HEK293T (cell line): ENCODE measurements around the gene DCUN1D2.

Experiments used
- CTCF ChIA-PET: fragments of 350-600 bp; formaldehyde crosslinking; extraction: SDS; loops from one replicate; lab custom pipeline; 2021; ENCODE audit warnings: antibody characterized with exemption, inconsistent platforms; lab: Yijun Ruan, JAX
- POLR2A ChIA-PET: fragments of 350-600 bp; formaldehyde crosslinking; extraction: SDS; loops from one replicate; lab custom pipeline; 2020; ENCODE audit warnings: antibody characterized with exemption, inconsistent platforms; lab: Yijun Ruan, JAX
- DNase-seq: peaks from one replicate; pipeline ENCODE4 v3.0.0; 2012; ENCODE audit warnings: mixed read lengths; ENCODE audit errors: extremely low spot score
- ARNT ChIP-seq: fragments of 450-650 bp; IDR thresholded peaks from 2 replicates; pipeline ENCODE4 v1.6.1; 2017; ENCODE audit warnings: mild to moderate bottlenecking
- BHLHE40 ChIP-seq: fragments of 450-650 bp; IDR thresholded peaks from 2 replicates; pipeline ENCODE4 v1.6.1; 2016; ENCODE audit warnings: mild to moderate bottlenecking, moderate library complexity, borderline replicate concordance
- CTBP1 ChIP-seq: fragments of 450-650 bp; IDR thresholded peaks from 2 replicates; pipeline ENCODE4 v1.6.1; 2016; ENCODE audit warnings: borderline replicate concordance
- ELF4 ChIP-seq: fragments of 450-650 bp; IDR thresholded peaks from 2 replicates; pipeline ENCODE4 v1.6.1; 2017; ENCODE audit warnings: antibody characterized with exemption
- FOXA1 ChIP-seq: fragments of 450-650 bp; IDR thresholded peaks from 2 replicates; pipeline ENCODE4 v1.6.1; 2016; ENCODE audit warnings: mild to moderate bottlenecking
- FOXK2 ChIP-seq: fragments of 450-650 bp; IDR thresholded peaks from 2 replicates; pipeline ENCODE4 v1.6.1; 2016; ENCODE audit warnings: mild to moderate bottlenecking
- FOXM1 ChIP-seq: fragments of 450-650 bp; IDR thresholded peaks from 2 replicates; pipeline ENCODE4 v1.6.1; 2017; ENCODE audit warnings: mild to moderate bottlenecking, borderline replicate concordance
- HDGF ChIP-seq: fragments of 450-650 bp; IDR thresholded peaks from 2 replicates; pipeline ENCODE4 v1.6.1; 2017; ENCODE audit warnings: antibody characterized with exemption, borderline replicate concordance
- L3MBTL2 ChIP-seq: fragments of 450-650 bp; conservative IDR thresholded peaks from 2 replicates; pipeline ENCODE4 v1.6.1; 2016; ENCODE audit warnings: mild to moderate bottlenecking
- LEF1 ChIP-seq: fragments of 450-650 bp; IDR thresholded peaks from 2 replicates; pipeline ENCODE4 v1.6.1; 2017; ENCODE audit warnings: mild to moderate bottlenecking, borderline replicate concordance
- NFRKB ChIP-seq: fragments of 450-650 bp; IDR thresholded peaks from 2 replicates; pipeline ENCODE4 v1.6.1; 2016; ENCODE audit warnings: mild to moderate bottlenecking, moderate library complexity
- SP1 ChIP-seq: fragments of 450-650 bp; IDR thresholded peaks from 2 replicates; pipeline ENCODE4 v1.6.1; 2017
- SUZ12 ChIP-seq: fragments of 450-650 bp; IDR thresholded peaks from 2 replicates; pipeline ENCODE4 v1.6.1; 2016; ENCODE audit warnings: mild to moderate bottlenecking
- TARDBP ChIP-seq: fragments of 450-650 bp; IDR thresholded peaks from 2 replicates; pipeline ENCODE4 v1.6.1; 2016
- ZNF384 ChIP-seq: fragments of 450-650 bp; IDR thresholded peaks from 2 replicates; pipeline ENCODE4 v1.6.1; 2016
- TF ChIP-seq, protein P1 (sequence below): fragments of 450-650 bp; IDR thresholded peaks from 2 replicates; pipeline ENCODE4 v1.6.1; 2016

Gene DCUN1D2

GRCh38 chr13:113464476-113464875 is 26.0 kb downstream of the DCUN1D2 start:
- TF ChIP-seq NFRKB (no peak), BHLHE40 (no peak), SUZ12 (no peak), L3MBTL2 (no peak), ZNF384 (no peak), FOXM1 (no peak), CTBP1 (no peak), FOXK2 (no peak), ARNT (no peak), TARDBP (no peak), LEF1 (no peak), FOXA1 (no peak), ELF4 (no peak), HDGF (no peak), SP1 (no peak)
- TF ChIP-seq, protein P1, sequence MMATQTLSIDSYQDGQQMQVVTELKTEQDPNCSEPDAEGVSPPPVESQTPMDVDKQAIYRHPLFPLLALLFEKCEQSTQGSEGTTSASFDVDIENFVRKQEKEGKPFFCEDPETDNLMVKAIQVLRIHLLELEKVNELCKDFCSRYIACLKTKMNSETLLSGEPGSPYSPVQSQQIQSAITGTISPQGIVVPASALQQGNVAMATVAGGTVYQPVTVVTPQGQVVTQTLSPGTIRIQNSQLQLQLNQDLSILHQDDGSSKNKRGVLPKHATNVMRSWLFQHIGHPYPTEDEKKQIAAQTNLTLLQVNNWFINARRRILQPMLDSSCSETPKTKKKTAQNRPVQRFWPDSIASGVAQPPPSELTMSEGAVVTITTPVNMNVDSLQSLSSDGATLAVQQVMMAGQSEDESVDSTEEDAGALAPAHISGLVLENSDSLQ = no peak
- no peak for DNase-seq
- ChIA-PET CTCF (interaction anchor here (2.3 kb wide), 1 partner anchor 98 kb away, joined by 9 read pairs; no protein-coding TSS in a partner anchor), POLR2A (no interaction called here)

DNA sequence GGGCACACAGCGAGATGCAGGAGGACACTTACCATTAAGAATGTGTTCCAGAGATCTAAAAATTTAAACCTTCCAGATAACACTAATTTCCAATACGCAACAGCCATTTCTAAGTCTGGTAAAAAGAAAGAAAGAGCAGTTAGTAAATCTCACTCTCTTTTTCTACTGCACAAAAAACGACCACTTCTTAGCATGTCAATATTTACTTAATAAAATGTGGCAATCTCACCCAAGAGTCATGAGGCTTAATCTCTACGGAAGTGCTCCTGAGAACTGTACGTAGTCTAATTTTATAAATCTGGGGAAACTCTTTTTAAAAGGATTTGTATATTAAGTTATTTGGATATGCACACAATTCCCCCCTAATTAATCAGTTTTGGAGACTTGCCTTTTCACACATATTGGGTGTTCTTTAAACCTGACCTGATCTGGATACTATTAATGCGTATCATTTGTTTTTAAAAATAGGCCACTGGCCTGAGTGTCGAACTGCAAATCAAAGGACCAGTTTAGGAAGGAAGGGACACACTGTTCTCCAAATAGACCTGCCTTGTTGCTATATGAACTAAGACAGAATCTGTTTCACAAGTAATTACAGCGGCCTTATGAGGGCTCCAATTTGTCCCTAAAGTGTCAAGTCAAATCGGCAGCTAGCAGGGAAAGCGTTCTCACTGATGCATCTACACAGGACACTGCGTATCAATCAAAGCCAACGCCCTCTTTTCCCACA is 29.3 kb downstream of the DCUN1D2 start:
- TF ChIP-seq ZNF384 = no peak
- TF ChIP-seq NFRKB = no peak
- TF ChIP-seq FOXK2 = no peak
- no peak for TF ChIP-seq BHLHE40
- no peak for TF ChIP-seq L3MBTL2
- TF ChIP-seq SP1 = no peak
- no peak for TF ChIP-seq LEF1
- no peak for TF ChIP-seq ARNT
- TF ChIP-seq CTBP1 = no peak
- no peak for TF ChIP-seq ELF4
- TF ChIP-seq TARDBP = no peak
- TF ChIP-seq, protein P1 = no peak
- TF ChIP-seq HDGF = no peak
- no peak for TF ChIP-seq SUZ12
- TF ChIP-seq FOXM1 = no peak
- no peak for TF ChIP-seq FOXA1
- CTCF ChIA-PET = no interaction called here
- POLR2A ChIA-PET = no interaction called here
- no peak for DNase-seq

DNA sequence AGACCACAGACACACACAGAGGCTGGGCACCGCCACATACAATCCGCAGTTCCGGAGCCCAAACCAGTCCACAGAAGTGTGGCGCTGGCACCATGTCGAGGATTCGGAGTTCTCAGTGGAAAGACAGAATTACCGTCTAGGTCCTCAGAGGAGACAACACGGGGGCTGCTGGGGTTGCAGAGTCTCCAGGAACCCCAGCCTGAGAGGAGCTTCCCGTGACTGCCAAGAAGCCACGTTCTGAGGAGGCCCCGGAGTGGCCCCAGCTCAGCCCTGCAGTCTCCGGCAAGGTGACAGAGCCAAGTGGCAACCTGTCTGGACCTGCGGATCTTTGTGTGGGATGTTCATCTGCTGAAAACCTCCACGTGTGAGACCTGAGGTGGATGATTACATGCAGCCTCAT is 29.9 kb downstream of the DCUN1D2 start:
- POLR2A ChIA-PET = no interaction called here
- no peak for DNase-seq

GRCh38 chr13:113460064-113460555 is 30.4 kb downstream of the DCUN1D2 start:
- POLR2A ChIA-PET = no interaction called here
- CTCF ChIA-PET = no interaction called here
- TF ChIP-seq FOXA1 (no peak), BHLHE40 (no peak), NFRKB (no peak), L3MBTL2 (no peak), FOXK2 (no peak), ARNT (no peak), ELF4 (no peak), TARDBP (no peak), SUZ12 (no peak), CTBP1 (no peak), FOXM1 (no peak), SP1 (no peak), ZNF384 (no peak)
- TF ChIP-seq, protein P1 = no peak
- no peak for DNase-seq

More for the DNA sequence above, 29.9 kb downstream of the DCUN1D2 start:
- TF ChIP-seq FOXM1 (no peak), ELF4 (no peak), FOXK2 (no peak), ARNT (no peak), FOXA1 (no peak), NFRKB (no peak), HDGF (no peak), TARDBP (no peak), SP1 (no peak), SUZ12 (no peak), BHLHE40 (no peak), ZNF384 (no peak), CTBP1 (no peak)
- TF ChIP-seq, protein P1 = no peak
- CTCF ChIA-PET = no interaction called here
